Fibroblast of skin of right biceps (primary cell): Measurements from ENCODE around the gene MAP7.
"Not testable (repeated sequence)": the region's sequence is repeated elsewhere in the genome, so short reads cannot be mapped to it uniquely, and the experiment has no call there.

Experiments
- DNase-seq: peaks from one replicate; pipeline ENCODE4 v3.0.0-alpha.2; 2013

Gene MAP7

GRCh38 chr6:136464874-136465273 lies 85.3 kb downstream of the MAP7 start:
- no peak for DNase-seq

- no peak for DNase-seq
Measured at GRCh38 chr6:136464148-136464547, 86.1 kb downstream of the MAP7 start.

GRCh38 chr6:136463743-136464142 lies 86.5 kb downstream of the MAP7 start:
- no peak for DNase-seq

GRCh38 chr6:136446579-136447187 lies 103.5 kb downstream of the MAP7 start:
- peak; percentile 66 for DNase-seq

- DNase-seq, result no peak
Measured at GRCh38 chr6:136446145-136446544, 104.1 kb downstream of the MAP7 start.

GRCh38 chr6:136445063-136445462 lies 105.2 kb downstream of the MAP7 start:
- DNase-seq, result no peak

- no peak for DNase-seq
Measured at GRCh38 chr6:136440203-136440602, 110.0 kb downstream of the MAP7 start.

- DNase-seq, result no peak
Measured at GRCh38 chr6:136439514-136440190, 110.6 kb downstream of the MAP7 start.

- no peak for DNase-seq
Measured at GRCh38 chr6:136438441-136438840, 111.8 kb downstream of the MAP7 start.

- no peak for DNase-seq
Measured at GRCh38 chr6:136437246-136437645, 113.0 kb downstream of the MAP7 start.

- no peak for DNase-seq
Measured at GRCh38 chr6:136435101-136435500, 115.1 kb downstream of the MAP7 start.

GRCh38 chr6:136431306-136431705 lies 118.9 kb downstream of the MAP7 start:
- DNase-seq, result not testable (repeated sequence)

GRCh38 chr6:136429264-136430065 lies 120.8 kb downstream of the MAP7 start:
- no peak for DNase-seq

GRCh38 chr6:136427378-136427717 lies 122.9 kb downstream of the MAP7 start:
- DNase-seq, result no peak

GRCh38 chr6:136426627-136427377 lies 123.4 kb downstream of the MAP7 start:
- no peak for DNase-seq

- DNase-seq, result no peak
Measured at GRCh38 chr6:136425793-136426192, 124.4 kb downstream of the MAP7 start.

- DNase-seq, result no peak
Measured at GRCh38 chr6:136424901-136425300, 125.3 kb downstream of the MAP7 start.

- DNase-seq, result no peak
Measured at GRCh38 chr6:136424450-136424849, 125.8 kb downstream of the MAP7 start.

GRCh38 chr6:136421537-136422158 lies 128.6 kb downstream of the MAP7 start:
- no peak for DNase-seq

- no peak for DNase-seq
Measured at GRCh38 chr6:136420853-136421252, 129.4 kb downstream of the MAP7 start.

- DNase-seq, result no peak
Measured at GRCh38 chr6:136415351-136416007, 134.7 kb downstream of the MAP7 start.

GRCh38 chr6:136412410-136412809 lies 137.8 kb downstream of the MAP7 start:
- DNase-seq, result no peak
